GM18867 (cell line): ENCODE data around the gene SLIT1.
A peak's percentile ranks its signal among the peaks of the same experiment; 100 is the strongest.

ENCODE experiments used
- ATAC-seq: cut with Tn5 transposase; IDR thresholded peaks from one replicate; pipeline ENCODE4 v1.9.1; 2021; ENCODE audit warnings: mild to moderate bottlenecking, moderate library complexity; ENCODE audit not compliant: unreplicated experiment

SLIT1 gene

GRCh38 chr10:97028832-97029178 is 157.0 kb downstream of the SLIT1 start:
- ATAC-seq, result no peak

DNA sequence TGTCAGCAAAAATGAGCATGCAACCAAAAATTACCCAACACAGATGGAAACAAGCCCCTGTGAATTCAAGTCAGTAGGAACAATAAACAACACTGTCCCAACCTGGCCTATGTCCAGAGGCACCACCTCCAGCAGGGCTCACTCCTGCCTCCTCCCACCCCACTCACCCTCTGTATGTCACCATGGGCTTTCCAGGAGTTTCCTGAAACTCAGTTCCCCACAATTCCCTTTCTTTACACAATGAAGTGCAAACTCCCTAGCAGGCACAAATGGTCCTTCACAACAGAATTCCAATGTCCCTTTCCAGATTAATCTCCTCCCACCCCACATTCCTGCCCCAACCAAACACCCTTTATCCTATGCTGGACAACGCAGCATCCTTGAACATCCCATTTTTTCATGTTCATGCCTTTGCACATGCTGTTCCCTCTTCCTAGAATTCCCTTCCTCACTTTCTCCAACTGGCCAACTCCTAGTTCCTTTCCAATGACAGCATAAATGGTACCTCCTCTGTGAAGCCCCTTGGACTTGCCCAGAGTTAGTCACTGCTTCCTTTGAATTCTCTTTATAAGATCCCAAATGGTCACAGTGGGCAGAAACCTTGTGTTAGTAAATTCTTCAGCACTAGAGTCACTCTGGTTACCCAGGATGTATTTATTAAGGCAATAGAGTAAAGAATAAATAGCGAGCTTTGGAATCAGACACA is 157.5 kb downstream of the SLIT1 start:
- ATAC-seq, result no peak

DNA sequence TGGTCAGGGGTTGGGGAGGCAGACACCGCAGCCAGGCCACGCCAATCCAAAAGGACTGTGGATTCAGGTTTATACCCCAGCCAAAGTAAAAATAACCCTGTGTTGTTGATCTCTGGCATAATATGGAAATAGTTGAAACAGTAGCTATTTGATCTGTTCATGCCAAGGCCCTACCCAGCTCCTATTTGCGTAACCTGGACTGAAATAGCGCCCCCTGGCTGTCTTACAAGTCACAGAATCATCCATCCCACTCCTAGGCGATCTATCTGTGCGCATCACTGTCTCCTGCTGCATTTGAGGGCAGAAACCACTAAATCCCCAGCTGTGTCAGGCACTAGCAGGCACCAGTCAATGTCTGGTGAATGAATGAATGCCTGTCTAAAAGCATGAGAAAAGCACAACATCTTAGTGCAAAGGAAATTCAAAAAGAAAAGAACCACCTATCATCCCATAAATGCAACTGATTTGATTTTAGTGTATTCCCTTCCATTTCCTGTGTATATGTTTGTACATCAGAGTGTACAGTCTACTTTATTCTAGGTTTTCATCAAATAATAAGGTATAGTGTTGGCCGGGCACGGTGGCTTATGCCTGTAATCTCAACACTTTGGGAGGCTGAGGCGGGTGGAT is 160.0 kb downstream of the SLIT1 start:
- ATAC-seq, result no peak

- ATAC-seq, result no peak
Observed at GRCh38 chr10:97024168-97025073, 161.3 kb downstream of the SLIT1 start.

DNA sequence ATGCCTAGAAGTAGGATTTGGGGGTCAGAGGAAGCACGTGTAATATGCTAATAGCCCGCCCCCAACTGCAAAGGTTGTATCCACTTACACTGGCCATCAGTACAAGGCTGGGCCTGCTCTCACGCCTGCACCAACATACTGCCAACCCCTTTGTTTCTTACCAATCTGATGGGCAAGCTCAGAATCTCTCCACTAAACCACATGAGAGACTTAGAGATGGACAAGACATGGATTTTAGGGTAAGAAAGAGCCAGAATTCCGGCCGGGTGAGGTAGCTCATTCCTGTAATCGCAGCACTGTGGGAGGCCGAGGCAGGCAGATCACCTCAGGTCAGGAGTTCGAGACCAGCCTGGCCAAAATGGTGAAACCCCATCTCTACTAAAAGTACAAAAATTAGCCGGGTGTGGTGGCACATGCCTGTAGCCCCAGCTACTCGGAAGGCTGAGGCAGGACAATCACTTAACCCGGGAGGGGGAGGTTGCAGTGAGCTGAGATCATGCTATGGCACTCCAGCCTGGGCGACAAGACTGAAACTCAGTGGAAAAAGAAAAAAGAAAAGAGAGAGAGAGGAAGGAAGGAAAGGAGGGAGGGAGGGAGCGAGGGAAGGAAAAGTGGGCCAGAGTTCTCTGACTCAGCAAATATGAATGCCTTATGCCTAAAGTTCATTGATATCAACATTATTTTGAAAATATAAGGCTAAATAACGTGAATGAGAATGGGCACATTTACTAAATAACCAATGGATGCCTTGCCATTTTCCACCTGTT is 162.2 kb downstream of the SLIT1 start:
- ATAC-seq, result no peak

GRCh38 chr10:97022616-97023015 is 163.1 kb downstream of the SLIT1 start:
- no peak for ATAC-seq

- no peak for ATAC-seq
Observed at GRCh38 chr10:97020452-97021400, 165.0 kb downstream of the SLIT1 start.

DNA sequence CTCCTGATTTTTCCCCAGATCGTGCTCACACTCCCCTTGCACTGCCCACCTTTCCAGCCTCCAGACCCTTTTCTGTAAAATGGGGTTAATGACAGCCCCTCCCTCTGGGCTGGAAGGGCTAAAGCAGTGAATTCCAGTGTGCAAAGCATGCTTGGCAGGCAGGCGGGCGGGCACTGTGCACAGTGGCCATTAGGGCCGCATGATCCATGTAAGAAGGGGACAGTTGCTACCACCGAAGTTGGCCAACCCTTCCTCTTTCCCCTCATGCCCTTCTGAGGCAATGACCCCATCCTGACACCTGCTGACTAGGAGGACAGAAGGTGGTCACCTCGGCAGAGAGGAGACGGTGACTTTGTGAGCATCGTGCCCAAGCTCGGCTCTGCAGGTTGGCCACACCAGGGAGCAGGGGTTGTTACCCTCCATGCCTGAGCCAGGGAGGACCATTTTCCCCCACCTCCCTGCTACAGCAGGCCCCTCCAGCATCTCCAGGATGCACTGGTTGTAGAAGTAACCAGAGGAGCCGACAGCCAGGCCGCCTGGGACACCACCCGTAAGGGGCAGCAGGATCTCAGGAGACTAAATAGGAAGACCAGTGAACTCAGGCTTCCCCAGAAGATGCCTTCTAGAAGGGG is 166.4 kb downstream of the SLIT1 start:
- ATAC-seq, result no peak

GRCh38 chr10:97018251-97019212 is 167.2 kb downstream of the SLIT1 start:
- ATAC-seq, result no peak

DNA sequence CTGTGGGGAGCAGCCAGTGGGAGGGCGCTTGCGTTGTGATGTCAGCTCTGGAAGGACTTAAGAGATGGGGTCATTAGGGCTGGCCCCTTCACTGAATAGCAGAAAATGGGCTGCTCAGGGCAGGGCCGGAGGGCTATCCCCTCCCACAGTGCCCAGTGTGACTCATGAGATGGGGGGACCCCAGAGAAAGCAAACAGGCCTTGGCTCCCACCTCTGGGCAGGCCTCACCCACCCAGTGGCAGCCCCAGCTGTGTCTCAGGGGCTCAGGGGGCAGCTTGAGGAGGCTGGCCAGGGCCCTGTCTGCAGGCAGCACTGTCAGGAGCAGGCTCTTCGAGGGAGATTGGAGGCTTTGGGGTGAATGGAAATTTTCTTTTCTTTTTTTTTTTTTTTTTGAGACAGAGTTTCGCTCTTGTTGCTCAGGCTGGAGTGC is 168.3 kb downstream of the SLIT1 start:
- ATAC-seq, result peak; percentile 4

- ATAC-seq, result peak; percentile 79
Observed at GRCh38 chr10:97016728-97017473, 168.9 kb downstream of the SLIT1 start.

DNA sequence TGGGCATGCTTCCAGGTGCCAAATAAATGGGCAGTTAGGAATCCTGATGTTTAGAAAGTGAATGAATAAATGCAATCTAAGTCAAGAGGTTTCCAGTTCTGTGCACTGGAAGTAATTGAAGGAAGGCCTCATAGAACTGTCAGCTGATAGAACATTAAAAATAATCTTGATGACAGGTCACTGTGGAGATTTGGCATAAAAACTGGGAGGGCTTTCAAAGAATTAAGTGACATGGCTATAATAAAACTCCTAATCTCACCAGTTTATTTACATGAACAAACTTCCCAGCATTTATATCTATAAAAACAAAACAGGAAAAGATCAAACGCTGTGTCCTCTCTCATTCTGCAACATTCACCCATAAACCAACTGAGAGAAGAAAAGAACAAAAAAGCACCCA is 170.5 kb downstream of the SLIT1 start:
- ATAC-seq, result no peak

DNA sequence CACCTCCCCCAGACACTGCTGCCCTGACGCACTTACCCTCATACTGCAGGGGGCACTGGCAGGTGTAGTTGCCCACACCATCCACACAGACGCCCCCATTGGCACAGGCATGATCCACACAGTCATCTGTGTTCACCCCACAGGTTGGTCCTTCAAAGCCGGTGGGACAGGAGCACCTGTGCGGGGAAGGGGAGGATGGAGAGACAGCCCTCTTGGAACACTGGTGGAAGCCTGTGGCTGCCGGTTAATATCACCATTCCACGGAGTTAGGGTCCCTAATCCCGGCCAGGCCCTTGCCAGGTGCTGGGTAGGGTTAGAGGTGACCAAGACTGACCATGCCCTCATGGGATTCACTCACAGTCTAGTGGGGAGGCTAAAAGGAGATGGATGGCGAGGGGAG is 171.8 kb downstream of the SLIT1 start:
- ATAC-seq, result no peak

- ATAC-seq, result no peak
Observed at GRCh38 chr10:97013568-97013967, 172.2 kb downstream of the SLIT1 start.

- ATAC-seq, result no peak
Observed at GRCh38 chr10:97012470-97012869, 173.3 kb downstream of the SLIT1 start.

- ATAC-seq, result no peak
Observed at GRCh38 chr10:97011397-97011796, 174.4 kb downstream of the SLIT1 start.

GRCh38 chr10:97010695-97011206 is 175.0 kb downstream of the SLIT1 start:
- ATAC-seq, result no peak
